KOPT-K1 (cell line): ENCODE measurements around the gene NWD2.

Source experiments
- H3K27ac ChIP-seq: fragments of 200-600 bp; sonication (generic); 2 replicates; pipeline ENCODE4 v1.5.1; 2016; ENCODE audit warnings: antibody characterized with exemption, mild to moderate bottlenecking, low read depth, low read length; ENCODE audit not compliant: poor library complexity, severe bottlenecking
- H3K36me3 ChIP-seq: fragments of 200-600 bp; sonication (generic); 2 replicates; pipeline ENCODE4 v1.5.1; 2017; ENCODE audit warnings: antibody characterized with exemption, mild to moderate bottlenecking, low read length, moderate library complexity; ENCODE audit not compliant: insufficient read depth
- H3K9me3 ChIP-seq: fragments of 200-600 bp; sonication (generic); 2 replicates; pipeline ENCODE4 v1.5.1; 2017; ENCODE audit warnings: antibody characterized with exemption, low read length, mild to moderate bottlenecking; ENCODE audit not compliant: insufficient read depth, poor library complexity, severe bottlenecking

Gene NWD2

DNA sequence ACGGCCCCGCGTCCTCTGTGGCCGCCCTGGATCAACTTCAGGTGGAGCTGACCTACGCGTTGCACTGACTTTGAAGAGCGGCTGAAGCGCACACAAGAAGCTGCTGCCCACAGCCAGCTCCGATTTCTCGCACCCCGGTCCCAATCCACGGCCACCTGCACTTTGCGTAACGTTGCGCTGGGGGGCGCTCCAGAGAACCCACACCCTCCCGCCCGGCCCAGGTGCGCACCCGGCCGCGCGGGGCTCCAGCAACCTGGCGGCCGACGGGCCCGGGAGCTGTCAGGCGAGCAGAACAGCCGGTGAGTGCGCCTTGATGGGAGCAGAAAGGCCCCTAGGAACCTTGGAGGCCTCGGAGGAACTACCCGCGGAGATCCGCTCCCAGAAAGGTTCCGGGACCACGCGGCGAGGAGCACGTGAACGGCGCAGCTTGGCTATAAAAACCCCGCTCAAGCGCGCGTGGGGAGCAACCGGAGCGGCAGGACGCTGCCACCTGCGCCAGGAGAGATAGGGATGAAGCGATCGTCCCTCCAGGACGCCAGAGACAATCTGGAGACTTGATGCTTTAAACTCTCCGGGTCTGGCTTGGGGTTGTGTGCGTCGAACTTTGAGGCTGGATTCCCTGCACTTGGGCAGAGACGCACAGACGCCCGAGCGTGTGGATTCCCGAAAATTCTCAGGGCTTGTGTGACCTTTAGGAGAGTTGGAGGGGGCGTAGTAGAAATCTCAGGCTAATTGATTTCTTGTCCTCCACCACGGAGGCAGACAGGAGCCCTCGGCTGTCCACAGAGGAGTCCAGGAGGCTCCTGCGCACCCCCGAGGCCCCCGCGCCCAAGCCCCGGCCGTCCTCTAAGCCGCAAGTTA, 591 bp upstream of the NWD2 start:
- no peaks in the 10 kb centered on the region for H3K9me3 ChIP-seq
- H3K36me3 ChIP-seq: no peaks in the 10 kb centered on the region
- no peak overlapping the region for H3K27ac ChIP-seq

DNA sequence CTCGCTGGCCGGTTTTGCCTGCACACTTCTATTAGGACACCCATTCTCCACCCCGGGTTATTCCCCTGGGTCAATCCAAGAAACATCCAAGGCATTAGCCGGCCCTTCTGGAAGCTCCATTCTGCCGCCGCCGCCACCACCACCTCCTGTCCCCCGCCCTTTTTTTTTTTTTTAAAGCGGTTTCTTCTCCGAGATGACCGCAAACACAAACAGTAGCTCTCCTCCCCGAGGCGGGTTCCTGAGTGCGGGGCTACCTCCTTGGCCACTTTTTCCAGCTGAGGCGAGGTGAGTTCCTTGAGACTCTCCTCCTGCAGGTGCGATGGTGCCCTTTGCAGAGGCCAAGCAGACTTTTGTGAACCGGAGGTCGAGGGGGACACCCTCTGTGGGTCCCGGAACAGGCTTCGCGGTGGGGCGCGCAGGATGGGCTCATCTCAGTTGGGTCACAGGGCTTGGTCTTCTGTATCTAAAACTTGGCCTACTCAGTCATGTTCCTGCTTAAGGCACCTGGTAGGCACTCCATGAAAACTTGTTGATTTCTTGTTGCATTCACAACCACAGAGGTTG, 930 bp downstream of the NWD2 start:
- H3K36me3 ChIP-seq: no peaks in the 10 kb centered on the region
- no peak overlapping the region for H3K27ac ChIP-seq
- no peaks in the 10 kb centered on the region for H3K9me3 ChIP-seq

DNA sequence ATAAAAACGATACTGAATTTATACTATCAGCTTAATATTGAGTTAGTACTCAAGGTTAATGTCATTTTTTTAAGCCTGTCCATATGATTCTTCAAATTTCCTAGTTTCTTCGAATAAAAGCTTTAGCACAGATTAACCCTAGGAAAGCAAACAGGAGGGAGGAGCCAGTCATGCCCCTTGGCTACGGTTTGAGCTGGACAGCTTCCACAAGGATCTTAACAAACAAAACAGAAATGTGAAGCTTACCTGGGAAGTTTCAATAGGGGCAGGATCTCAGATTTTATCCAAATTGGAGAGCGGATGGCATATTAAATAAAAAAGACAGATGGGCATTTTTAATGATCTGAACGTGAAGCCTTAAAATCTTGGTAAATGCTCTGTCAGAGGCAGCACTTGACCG, 2.3 kb downstream of the NWD2 start:
- Histone ChIP-seq H3K36me3 (no peaks in the 10 kb centered on the region), H3K27ac (no peak overlapping the region), H3K9me3 (no peaks in the 10 kb centered on the region)

DNA sequence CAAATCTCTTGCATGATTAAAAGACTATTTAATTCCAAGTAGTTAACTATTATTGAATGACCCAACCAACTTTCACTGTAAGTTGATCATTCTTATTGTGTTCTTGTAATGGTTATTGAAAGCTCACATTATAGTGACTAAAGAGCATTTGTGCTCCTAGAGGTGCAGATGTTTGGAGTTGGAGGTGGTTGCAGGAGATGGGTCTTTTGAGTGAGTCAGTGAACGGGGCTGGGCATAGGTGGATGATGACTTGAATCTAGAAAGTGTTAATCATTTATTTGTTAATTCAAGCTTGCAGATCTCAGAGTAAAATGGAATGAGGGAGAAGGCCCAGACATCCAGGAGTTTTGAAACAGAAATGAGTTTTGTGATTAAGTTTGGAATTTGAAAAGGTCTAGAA, 13.7 kb downstream of the NWD2 start:
- Histone ChIP-seq H3K27ac (no peak overlapping the region), H3K9me3 (no peaks in the 10 kb centered on the region), H3K36me3 (no peaks in the 10 kb centered on the region)

DNA sequence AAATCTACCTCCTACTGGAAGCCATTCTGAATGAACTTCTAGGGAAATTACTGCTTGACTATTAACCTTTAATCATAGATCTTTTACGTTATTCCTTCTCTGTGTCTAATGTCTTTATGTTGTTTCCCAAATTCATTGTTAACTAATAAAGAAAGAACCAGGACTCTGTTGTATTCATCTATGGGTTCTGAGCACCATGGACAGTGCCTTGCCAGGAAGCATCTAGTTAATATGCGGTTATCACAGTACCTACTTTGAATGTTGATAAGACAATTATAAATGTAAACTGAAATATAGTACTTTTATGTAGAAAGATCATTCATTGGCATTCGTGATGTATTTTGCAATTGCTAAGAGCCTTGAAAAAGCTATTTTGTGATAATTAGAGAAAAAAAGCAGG, 23.8 kb downstream of the NWD2 start:
- Histone ChIP-seq H3K9me3 (no peaks in the 10 kb centered on the region), H3K27ac (no peak overlapping the region), H3K36me3 (no peaks in the 10 kb centered on the region)

DNA sequence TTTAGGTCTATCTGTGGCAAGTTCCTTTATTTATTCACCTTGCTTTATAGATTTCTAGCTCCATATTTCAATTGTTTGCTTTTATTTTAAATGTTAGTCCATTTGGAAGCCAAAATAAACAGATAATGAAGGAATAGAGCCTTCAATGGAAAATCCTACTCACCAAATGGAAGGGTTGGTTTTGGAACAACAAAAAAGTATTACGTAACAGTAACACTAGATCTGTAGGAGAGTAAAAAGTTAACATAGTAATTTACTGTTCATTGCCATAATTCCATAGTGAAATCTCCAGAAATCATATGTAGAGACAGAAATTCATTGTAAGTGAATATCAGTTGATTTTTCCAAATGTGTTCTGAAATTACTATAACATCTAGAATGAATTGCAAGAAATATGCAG, 34.6 kb downstream of the NWD2 start:
- Histone ChIP-seq H3K27ac (no peak overlapping the region), H3K9me3 (no peaks in the 10 kb centered on the region), H3K36me3 (no peaks in the 10 kb centered on the region)

DNA sequence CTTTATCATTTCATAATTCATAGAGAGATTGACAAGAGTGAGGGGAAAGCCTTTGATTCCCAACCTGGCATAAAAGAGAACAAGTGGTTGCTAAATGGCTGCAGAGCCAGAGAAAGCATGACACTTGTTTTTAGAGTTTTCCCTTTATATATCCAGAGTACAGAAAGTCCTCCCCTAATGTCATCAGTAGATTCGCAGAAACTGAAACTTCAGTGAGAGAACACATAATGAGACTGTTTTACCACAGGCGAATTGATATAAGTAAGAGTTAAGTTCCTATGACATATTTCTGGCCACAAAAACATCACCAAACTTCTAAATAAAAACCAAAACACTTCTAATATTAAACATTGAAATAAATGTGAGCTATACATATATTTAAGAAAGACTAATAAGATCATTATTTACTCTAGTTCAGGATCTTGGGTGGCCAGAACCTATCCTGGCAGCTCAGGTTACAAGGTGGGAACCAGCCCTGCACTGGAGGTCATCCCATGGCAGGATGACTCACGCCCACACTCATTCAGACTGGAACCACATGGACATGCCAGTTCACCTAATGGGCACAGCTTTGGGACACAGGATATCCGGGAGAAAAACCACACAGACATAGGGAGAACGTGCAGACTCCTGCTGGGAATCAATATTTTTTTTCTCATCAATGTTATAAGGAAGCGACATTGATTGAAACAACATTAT, 35.5 kb downstream of the NWD2 start:
- H3K9me3 ChIP-seq: no peaks in the 10 kb centered on the region
- H3K36me3 ChIP-seq: no peaks in the 10 kb centered on the region

DNA sequence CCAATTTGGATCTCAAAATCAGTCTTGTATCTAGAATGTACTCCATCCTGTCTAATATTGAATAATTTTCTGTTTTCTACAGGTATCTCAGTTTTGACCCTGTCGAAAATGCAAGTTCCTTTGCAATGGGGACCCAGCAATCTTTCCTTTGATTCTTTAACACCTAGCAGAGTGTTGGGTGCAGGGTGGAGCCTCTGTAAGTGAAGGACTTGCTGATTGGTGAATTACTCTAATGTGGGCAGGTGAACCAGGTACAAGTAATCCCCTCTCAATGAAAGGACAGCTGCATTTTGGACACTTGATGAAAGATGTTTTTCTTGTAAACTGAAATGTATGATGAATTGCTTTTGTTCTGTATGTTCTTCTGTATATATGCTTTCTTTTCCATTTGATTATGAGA, 54.9 kb downstream of the NWD2 start:
- H3K36me3 ChIP-seq: no peaks in the 10 kb centered on the region
- no peaks in the 10 kb centered on the region for H3K9me3 ChIP-seq
- no peak overlapping the region for H3K27ac ChIP-seq

More for the DNA sequence above, 35.5 kb downstream of the NWD2 start:
- H3K27ac ChIP-seq: no peak overlapping the region

DNA sequence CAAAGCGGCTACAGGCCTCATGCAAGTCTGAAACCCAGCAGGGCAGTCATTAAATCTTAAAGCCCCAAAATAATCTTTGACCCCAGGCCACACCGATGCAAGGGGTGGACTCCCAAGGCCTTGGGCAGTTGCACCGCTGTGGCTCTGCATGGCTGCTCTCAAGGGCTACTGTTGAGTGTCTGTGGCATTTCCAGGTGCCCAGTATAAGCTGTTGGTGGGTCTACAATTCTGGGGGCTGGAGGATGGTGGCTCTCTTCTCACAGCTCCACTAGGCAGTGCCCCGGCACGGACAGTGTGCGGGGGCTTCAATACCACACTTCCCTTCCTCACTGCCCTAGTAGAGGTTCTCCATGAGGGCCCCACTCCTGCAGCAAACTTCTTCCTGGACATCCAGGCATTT, 60.1 kb downstream of the NWD2 start:
- Histone ChIP-seq H3K9me3 (peaks cover 7% of the 10 kb centered on the region), H3K36me3 (no peaks in the 10 kb centered on the region), H3K27ac (no peak overlapping the region)

DNA sequence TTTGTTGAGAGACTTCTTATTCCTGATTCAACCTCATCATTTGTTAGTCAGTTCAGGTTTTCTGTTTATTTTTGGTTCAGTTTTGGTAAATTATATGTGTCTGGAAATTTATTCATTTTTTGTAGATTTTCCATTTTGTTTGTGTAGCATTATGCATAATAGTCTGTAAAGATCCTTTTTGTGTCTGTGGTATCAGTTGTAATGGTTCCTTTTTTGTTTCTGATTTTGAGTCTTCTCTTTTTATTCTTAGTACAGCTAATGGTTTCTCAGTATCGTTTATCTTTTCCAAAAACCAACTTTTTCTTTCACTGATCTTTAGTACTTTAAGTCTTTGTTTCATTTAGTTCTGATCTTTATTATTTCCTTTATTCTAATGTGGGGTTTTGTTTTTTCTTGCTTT, 61.4 kb downstream of the NWD2 start:
- no peaks in the 10 kb centered on the region for H3K36me3 ChIP-seq
- H3K27ac ChIP-seq: no peak overlapping the region
- H3K9me3 ChIP-seq: peaks cover 7% of the 10 kb centered on the region

DNA sequence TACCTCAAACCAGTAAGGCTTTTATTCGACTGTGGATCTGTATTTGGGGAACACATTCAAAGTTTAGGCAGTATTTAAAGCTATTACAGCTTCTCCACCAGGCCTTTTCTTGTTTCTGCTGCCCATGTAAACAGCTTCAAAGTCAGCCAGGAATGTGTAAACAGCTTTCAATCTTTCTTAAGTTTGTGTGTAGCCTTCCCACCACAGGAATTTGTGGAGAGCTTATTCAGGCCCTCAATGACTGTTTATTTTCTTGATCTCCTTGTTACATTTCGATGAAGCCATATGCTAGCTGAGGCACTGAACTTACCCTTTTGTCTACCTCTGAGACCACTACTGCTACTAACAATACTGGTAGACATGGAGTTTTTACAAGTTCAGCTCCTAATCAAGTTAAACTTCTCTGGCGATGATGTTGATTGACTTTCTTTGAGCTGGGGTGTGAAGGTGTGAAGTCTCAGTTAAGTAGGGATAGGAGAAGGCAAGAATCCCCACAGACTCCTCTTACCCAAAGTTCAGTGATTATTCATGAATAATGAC, 72.6 kb downstream of the NWD2 start:
- no peak overlapping the region for H3K27ac ChIP-seq
- H3K36me3 ChIP-seq: no peaks in the 10 kb centered on the region
- H3K9me3 ChIP-seq: no peaks in the 10 kb centered on the region

DNA sequence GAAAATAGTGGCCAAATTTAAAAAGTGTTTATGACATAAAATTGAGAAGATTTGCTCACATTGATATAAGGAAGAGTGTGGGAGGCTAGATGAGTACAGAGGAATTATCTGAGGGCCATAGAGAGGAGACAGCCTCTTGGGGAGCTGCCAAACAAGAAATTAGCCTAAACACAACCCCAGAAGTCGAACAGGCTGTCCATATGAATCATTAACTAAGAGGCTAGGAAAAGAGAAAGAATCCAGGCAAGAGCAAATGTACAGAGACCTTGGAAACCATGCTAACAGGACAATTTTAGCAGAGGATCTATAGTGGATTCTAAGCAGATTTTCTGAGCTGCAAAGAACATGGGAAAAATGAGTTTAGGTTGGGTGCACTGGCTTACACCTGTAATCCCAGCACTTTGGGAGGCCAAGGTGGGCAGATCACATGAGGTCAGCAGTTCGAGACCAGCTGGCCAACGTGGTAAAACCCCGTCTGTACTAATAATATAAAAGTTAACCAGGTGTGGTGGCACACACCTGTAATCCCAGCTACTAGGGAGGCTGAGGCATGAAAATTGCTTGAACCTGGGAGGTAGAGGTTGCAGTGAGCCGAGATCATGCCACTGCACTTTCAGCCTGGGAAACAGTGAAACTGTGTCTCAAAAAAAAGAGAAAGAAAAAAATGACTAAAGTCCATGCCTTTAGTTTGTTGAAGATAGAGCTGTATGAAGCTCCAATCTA, 76.1 kb downstream of the NWD2 start:
- H3K27ac ChIP-seq: no peak overlapping the region
- H3K36me3 ChIP-seq: no peaks in the 10 kb centered on the region
- H3K9me3 ChIP-seq: no peaks in the 10 kb centered on the region

DNA sequence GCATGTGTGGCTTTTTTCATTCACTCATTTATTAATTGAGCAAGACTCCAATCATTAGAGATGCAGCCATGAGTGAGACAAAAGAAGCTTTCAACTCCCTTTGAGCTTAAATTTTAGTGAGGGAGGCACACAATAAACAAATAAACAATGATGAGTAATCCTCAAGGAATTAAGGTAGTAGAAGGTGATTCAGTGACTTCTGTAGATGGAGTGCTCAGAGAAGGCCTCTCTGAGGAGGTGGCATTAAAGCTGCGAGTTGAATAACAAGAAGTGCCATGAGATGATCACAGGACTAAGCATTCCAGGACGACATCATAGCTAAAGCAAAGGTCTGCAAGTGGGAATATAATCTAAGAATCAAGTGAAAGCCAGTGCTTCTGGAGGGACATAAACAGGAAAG, 77.6 kb downstream of the NWD2 start:
- no peak overlapping the region for H3K27ac ChIP-seq
- no peaks in the 10 kb centered on the region for H3K9me3 ChIP-seq
- H3K36me3 ChIP-seq: no peaks in the 10 kb centered on the region

DNA sequence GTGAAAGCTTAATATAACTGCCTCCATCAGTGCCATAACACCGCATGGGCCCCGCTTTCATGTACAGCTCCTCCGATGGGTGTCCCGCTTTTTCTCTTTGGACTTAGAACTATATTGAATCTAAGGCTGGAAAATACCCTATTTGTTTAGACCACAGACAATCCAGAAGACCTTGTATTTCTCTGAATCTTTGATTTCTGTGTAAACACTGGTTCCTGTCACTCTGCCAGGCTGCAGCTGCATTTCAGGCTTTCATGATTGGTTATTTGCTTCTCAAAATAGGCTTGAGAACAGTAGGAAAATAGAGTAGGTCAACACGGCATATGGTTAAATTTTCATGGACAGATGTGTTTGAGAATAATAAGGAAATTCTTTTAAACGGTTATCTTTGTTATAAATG, 80.0 kb downstream of the NWD2 start:
- Histone ChIP-seq H3K36me3 (no peaks in the 10 kb centered on the region), H3K27ac (no peak overlapping the region), H3K9me3 (no peaks in the 10 kb centered on the region)

DNA sequence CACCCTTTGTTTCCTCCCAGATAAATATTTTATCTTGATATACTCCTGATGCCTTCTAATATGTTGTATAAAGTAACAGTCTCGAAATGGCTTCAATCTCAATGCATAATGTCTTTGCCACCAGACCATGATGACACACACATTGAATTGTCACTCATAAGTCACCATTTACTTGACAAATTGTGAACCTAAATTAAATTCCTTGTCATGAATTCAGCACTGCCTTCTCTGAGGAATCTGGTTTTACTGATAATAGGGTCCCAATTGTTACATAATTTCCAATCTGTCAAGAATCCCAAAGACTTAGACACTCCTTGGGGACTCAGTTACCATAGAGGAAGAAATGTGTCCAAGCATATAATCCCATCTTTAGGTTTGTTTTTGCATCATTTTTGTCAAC, 82.3 kb downstream of the NWD2 start:
- H3K9me3 ChIP-seq: no peaks in the 10 kb centered on the region
- H3K27ac ChIP-seq: no peak overlapping the region
- no peaks in the 10 kb centered on the region for H3K36me3 ChIP-seq
